ENCODE data around the gene RPA3. TPM values are rescaled to one million over a fixed set of nuclear protein-coding genes. Genes with fewer than 3 reads are reported as not detected.

The RPA3 gene
- total RNA-seq, 1 experiment from 2014 or later: 108 TPM

GRCh38 chr7:7739204-7740036, 21.0 kb upstream of the RPA3 start:
- Histone ChIP-seq H3K23me2 (ENCODE audit: insufficient read length, low read depth, low read length, poor library complexity, severe bottlenecking) (no peaks in the 10 kb centered on the region), H2BK12ac (ENCODE audit: insufficient read length, low read depth, low read length) (no peak overlapping the region), H4K8ac (replicated peaks; ENCODE audit: insufficient read length, low read depth, low read length) (no peak overlapping the region), H2BK20ac (ENCODE audit: low read depth, low read length, poor library complexity, severe bottlenecking) (no peak overlapping the region), H3T11ph (ENCODE audit: low read length) (no peak overlapping the region), H2AK5ac (ENCODE audit: insufficient read length, low read length) (no peak overlapping the region), H2BK5ac (ENCODE audit: insufficient read length, low read length) (no peak overlapping the region), H2AFZ (ENCODE audit: low read length) (no peak overlapping the region), H2BK15ac (ENCODE audit: low read depth, low read length) (no peak overlapping the region), H3K4me2 (ENCODE audit: insufficient read depth, insufficient read length, low read length) (no peak overlapping the region), H3K27ac (ENCODE audit: insufficient read length, low read depth, low read length) (no peak overlapping the region), H2BK120ac (ENCODE audit: low read depth, low read length, poor library complexity, severe bottlenecking) (no peak overlapping the region), H3K79me2 (ENCODE audit: insufficient read depth, low read length) (no peaks in the 10 kb centered on the region), H3K79me1 (ENCODE audit: insufficient read depth, low read depth, low read length, poor library complexity, severe bottlenecking) (no peaks in the 10 kb centered on the region), H3K23ac (ENCODE audit: insufficient read length, low read depth, low read length) (no peak overlapping the region), H3K18ac (ENCODE audit: insufficient read length, low read depth, low read length) (no peak overlapping the region), H3K14ac (ENCODE audit: insufficient read depth, low read length) (no peak overlapping the region), H4K5ac (ENCODE audit: insufficient read length, low read depth, low read length) (no peak overlapping the region), H3K9ac (ENCODE audit: extremely low read depth, insufficient read length, low read length) (no peak overlapping the region), H4K91ac (ENCODE audit: insufficient read length, low read depth, low read length) (no peak overlapping the region), H3K4ac (ENCODE audit: low read depth, low read length) (no peak overlapping the region), H3K27me3 (ENCODE audit: insufficient read depth, low read length) (no peaks in the 10 kb centered on the region), H3K4me1 (ENCODE audit: insufficient read depth, low read length) (peaks cover 3% of the 10 kb centered on the region; the same call in 1 of the 2 replicates), H4K20me1 (ENCODE audit: control insufficient read depth, insufficient read depth, insufficient read length) (no peaks in the 10 kb centered on the region), H3K56ac (ENCODE audit: insufficient read length, low read depth, low read length) (no peak overlapping the region), H3K9me3 (ENCODE audit: control insufficient read depth, low read depth, low read length) (no peaks in the 10 kb centered on the region)
- H3K27me3 Mint-ChIP-seq (ENCODE audit: low read depth): no peaks in the 10 kb centered on the region
- no peaks in the 10 kb centered on the region for H3K9me3 Mint-ChIP-seq
- no peak overlapping the region for H3K4me3 Mint-ChIP-seq
- TF ChIP-seq CTCF (conservative IDR thresholded peaks at IDR 0.05): no peak
- no peaks in the 10 kb centered on the region for H3K36me3 Mint-ChIP-seq (ENCODE audit: insufficient read depth in 1 of 3, low read depth in 3 of 3)
- no peak for DNase-seq
- peaks cover 15 to 34% of the 10 kb centered on the region in 2 experiments for H3K4me1 Mint-ChIP-seq
- H3K27ac Mint-ChIP-seq: peak overlapping the region in 1 of 3 experiments; percentile 55; a peak in 2 of 7 replicates
- WGBS (ENCODE audit: extremely low coverage, insufficient read length, low lambda C conversion rate): no CpG with 5 or more reads among the region's 4 CpGs
